ENCODE results near the gene FHIP1A.
"Not testable (repeated sequence)": the region's sequence is repeated elsewhere in the genome, so short reads cannot be mapped to it uniquely, and the experiment has no call there.

The FHIP1A gene

DNA sequence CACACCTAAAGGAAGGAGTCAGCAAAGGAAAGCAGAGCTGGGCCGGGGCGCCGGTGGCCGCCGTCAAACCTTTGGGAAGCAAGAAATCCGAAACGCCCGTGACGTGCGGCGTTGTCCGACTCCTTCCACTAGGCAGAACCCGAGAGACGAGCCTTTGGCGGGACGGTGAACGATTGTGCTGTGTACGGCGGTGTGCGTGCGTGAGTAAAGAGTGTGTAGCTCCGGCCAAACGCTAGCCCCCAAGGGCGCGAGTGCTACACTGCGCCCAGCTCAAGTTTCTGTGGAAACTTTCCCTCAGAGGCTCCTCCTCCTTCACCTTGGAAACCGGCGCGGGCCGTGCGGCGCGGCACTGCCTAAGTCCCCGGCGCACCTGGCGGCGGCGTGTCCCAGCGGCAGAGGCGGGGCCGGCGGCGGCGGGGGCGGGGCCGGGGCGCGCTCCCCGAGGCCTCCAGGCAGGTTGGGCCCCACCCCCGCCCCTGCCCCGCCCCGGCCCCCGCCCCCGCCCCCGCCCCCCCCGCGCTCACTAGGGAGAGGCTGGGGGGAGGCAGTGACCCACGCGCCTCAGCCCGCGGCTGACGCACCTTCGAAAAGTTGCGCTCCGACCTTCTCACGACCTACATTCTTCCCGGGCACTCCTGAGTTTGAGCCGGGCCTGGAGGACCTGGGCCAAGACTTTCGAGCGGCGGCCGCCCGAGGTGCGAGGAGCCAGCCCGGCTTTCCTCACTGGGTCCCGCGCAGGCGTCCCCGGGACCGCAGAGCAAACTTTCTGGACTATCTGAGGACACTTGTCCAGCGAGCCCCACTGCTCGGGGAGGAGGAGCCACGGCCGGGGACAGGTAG is at the start of gene FHIP1A:
TSS of gene FHIP1A (plus strand) at position 547 of the 840 bp plus-strand sequence. CDS start 157,084 bp downstream, outside the sequence.
- peak in 1 of 2 donors; percentile 67 for DNase-seq (ENCODE audit: low read depth in 2 of 2, low spot score in 1 of 2)

DNA sequence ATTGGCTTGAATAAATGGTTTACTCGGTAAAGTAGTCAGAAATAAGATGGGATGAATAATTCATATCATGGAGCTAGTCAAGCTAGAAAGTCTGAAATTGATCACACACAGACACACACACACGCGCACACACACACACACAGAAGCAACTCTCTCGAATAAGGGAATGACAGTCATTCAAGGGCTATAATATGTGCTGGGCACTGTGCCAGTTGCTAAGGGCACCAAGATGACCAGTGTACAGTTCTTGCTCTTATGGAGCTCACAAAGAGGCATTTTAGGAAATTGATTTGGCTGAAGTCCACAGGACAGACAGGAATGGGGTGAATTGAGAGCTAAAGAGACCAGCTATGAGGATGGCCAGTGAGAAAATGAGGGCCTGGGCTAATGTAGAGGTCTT is 49.4 kb upstream of the FHIP1A start:
- no peak for DNase-seq (ENCODE audit: low read depth in 2 of 2, low spot score in 1 of 2)

DNA sequence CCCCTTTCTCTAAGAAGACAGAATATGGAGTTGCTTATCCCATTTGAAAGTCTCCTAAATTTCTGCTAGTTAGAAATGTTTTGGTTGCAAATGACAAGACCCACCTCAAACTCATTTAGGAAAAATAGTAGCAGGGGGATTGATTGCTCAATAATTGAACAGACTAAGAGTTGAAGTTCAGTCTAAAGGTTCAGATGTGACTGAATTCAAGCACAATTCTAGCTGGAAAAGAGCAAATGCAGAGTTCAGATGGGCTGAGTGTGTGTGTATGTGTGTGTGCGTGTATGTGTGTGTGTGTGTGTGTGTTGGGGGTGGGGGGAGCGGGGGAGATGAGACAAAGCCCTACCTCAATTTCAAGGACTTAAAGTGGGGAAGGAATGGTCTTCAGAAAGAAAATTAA is 47.9 kb upstream of the FHIP1A start:
- no peak for DNase-seq (ENCODE audit: low read depth in 2 of 2, low spot score in 1 of 2)

DNA sequence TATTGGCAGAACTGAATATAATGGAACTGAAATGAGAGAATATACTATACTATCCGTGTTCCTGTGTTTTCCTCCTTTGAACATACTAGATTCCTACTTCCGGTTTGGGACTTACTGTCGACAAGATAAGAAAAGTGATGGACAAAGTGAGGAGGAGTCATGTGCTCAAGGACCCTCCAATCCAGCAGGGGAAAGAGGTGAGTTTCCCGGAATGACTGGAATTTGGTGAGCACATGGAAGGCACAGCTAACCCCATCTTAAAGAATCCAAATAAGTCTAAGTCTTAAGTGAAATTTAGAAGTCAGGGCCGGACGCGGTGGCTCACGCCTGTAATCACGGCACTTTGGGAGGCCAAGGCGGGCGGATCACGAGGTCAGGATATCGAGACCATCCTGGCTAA is 47.0 kb upstream of the FHIP1A start:
- DNase-seq (ENCODE audit: low read depth in 2 of 2, low spot score in 1 of 2), result no peak

DNA sequence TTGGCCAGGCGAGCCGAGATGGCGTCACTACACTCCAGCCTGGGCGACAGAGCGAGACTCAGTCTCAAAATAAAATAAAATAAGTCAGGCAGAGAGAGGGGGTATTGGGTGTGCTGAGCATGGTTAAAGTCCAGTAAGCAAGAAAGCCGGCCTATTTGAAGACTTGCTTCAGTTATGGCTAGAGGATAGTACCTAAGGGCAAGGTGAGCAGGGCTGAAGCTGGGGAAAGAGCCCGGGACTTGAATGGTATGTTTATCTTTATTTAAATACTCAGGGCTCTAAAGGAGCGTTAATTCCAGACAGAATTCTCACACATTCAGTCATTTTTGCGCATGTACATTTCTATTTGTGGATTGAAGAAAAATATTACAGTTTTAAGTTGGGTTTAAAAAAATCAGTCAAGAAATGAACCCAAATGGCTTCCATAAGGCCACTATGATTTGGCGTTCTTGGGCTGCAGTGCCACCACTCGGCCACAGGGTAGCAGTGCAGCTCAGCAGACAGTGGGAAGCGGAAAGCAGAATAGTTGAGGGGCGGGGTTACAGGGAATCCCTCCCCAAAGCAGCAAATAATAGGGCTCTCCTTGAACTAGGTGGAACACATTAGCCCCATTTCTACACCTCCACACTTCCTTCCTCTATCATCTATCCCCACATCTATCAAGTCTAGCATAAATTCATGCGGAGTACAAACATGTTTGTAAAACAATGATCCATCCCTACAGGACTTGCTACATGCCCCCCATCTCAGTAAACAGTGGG is 46.4 kb upstream of the FHIP1A start:
- DNase-seq (ENCODE audit: low read depth in 2 of 2, low spot score in 1 of 2), result peak; percentile 28 to 53

DNA sequence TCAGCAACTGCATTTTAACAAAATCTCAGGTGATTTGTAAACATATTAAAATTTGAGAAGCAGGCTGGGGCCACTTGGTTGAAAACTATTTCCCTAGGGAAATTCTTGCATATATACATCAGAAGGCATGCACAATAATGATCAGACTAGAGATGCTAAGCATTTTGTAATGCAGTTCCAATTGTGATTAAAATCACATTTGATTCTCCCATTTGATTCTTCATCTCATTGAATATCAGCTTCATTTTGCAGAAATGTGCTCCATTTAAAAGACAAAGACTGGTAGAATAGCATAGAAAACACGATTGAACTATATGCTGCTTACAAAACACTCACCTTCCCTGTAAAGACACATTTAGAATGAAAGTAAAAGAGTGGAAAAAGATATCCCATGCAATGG is 32.4 kb upstream of the FHIP1A start:
- DNase-seq (ENCODE audit: low read depth in 2 of 2, low spot score in 1 of 2), result no peak

DNA sequence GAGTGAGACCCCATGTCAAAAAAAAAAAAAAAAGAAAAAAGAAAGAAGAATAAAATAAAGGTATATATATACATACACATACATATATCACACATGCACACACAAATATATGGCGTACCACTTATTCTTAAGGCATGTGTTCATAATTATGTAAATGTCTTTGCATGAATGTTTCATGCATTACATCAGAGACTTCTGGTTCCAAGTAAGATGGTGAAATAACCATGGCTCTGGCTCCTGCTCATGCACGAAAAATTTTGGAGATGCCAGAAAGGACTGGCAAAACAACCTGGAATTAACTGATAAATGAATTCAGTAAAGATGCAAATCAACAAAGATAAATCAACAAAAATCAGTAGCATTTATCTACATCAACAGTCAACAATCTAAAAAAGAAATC is 19.7 kb upstream of the FHIP1A start:
- no peak for DNase-seq (ENCODE audit: low read depth in 2 of 2, low spot score in 1 of 2)

DNA sequence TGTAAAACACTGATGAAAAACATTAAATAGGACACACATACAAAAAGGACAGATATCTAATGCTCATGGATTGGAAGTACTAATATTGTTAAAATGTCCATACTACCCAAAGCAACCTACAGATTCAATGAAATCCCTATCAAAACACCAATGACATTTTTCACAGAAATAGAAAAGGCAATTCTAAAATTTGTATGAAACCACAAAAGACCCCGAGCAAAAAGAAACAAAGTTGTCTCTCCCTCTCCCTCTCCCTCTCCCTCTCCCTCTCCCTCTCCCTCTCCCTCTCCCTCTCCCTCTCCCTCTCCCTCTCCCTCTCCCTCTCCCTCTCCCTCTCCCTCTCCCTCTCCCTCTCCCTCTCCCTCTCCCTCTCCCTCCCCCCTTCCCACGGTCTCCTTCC is 19.2 kb upstream of the FHIP1A start:
- DNase-seq (ENCODE audit: low read depth in 2 of 2, low spot score in 1 of 2), result not testable (repeated sequence)

DNA sequence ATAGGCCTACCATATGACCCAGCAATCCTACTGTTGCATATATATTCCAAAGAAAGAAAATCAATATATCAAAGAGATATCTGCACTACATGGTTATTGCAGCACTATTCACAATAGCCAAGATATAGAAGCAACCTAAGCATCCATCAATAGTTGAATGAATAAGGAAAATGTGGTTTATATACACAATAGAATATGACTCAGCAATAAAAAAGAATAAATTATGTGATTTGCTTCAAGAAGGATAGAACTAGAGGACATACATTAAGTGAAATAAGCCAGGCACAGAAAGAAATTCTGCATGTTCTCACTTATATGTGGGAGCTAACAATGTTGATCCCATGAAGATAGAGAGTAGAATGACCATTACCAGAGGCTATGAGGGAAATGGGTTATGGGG is 13.1 kb upstream of the FHIP1A start:
- DNase-seq (ENCODE audit: low read depth in 2 of 2, low spot score in 1 of 2), result no peak

DNA sequence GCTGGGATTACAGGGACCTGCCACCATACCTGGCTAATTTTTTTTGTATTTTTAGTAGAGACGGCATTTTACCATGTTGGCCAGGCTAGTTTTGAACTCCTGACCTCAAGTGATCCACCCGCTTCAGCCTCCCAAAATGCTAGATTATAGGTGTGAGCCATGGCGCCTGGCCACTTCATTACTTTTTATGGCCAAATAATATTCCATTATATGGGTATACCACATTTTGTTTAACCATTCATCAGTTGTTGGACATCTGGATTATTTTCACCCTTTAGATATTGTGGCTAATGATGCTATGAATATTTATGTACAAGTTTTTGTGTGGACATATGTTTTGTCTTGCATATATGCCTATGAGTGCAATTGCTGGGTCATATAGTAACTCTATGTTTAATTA is 8.6 kb upstream of the FHIP1A start:
- DNase-seq (ENCODE audit: low read depth in 2 of 2, low spot score in 1 of 2), result no peak

DNA sequence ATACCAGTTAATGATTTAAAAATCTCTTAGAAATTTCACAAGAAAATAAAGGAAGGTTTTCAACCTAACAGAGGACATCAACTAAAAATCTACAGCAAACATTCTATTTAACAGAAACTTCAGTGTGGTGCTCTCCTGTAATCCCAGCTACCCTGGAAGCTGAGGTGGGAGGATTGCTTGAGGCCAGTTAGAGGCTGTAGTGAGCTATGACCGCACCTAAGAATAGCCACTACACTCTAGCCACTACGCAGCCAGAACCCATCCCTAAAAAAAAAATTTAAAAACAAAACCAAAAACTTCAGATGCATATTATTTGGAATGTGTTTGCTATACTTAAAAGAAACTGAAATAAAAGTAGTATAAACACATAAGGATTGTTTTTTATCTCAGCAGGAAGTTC is 7.2 kb upstream of the FHIP1A start:
- DNase-seq (ENCODE audit: low read depth in 2 of 2, low spot score in 1 of 2), result no peak

DNA sequence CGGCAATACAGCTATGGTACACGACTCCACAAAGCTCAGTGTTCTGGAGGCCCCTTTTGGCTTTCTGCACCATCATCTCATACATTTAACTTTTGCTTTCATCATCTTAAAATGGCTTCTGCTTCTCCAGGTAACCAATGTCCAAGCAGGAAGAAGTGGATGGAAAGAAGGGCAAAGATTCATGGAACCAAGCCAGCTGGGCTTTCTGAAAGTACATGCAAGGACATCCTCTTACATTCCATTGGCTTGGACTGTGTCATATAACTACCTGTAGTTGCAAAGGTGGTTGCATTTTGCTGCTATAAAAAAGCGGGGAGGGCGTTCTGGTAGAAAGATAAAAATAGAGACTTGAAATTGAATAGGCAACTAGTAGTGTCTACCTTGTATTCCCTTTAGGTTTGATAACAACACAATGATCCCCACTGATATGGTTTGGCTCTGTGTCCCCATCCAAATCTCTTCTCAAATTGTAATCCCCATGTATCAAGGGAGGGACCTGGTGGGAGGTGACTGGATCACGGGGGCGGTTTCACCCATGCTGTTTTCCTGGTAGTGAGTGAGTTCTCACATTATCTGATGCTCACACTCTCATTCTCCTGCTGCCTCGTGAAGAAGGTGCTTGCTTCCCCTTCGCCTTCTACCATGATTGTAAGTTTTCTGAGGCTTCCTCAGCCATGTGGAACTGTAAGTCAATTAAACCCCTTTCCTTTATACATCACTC is 6.7 kb upstream of the FHIP1A start:
- no peak for DNase-seq (ENCODE audit: low read depth in 2 of 2, low spot score in 1 of 2)

DNA sequence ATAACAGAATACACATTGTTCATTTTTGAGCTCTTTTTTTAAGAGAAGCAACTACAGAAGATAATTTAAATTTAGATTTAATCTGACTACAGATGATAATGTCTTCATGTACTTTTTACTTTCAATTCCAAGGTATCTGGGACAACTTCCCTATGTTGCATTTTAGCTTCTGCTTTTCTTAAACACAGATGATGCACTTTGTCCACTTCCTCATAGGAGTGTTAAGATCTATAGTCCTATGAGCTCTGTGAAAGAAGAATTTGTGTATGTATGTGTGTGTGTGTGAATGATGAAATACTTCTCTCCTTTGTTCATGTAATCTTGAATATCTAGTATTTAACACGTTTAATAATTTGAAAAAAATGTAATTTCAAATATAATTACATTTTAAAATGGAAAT is 5.3 kb upstream of the FHIP1A start:
- no peak for DNase-seq (ENCODE audit: low read depth in 2 of 2, low spot score in 1 of 2)

DNA sequence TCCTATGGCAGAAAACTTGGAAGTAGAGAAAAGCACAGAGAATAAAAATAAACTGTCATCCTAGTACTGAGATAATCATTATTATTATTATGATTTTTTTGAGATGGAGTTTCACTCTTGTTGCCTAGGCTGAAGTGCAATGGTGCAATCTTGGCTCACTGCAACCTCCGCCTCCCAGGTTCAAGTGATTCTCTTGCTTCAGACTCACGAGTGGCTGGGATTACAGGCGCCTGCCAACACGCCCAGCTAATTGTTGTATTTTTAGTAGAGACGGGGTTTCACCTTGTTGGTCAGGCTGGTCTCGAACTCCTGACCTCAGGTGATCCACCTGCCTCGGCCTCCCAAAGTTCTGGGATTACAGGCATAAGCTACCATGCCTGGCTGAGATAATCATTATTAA is 4.2 kb upstream of the FHIP1A start:
- DNase-seq (ENCODE audit: low read depth in 2 of 2, low spot score in 1 of 2), result not testable (repeated sequence)

DNA sequence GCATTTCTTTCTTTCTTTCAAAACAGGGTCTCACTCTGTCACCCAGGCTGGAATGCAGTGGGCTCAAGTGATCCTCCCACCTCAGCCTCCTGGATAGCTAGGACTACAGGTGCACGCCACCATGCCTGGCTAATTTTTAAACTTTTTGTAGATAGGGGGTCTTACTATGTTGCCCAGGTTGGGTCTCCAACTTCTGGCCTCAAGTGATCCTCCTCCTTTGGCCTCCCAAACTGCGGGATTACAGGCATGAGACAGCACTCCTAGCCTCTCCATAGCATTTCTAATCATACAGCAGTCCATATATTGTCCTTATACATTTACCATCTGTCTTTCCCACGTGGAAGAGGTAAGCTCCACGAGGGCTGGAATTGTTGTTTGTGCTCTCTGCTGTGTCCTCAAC is 2.0 kb upstream of the FHIP1A start:
- no peak for DNase-seq (ENCODE audit: low read depth in 2 of 2, low spot score in 1 of 2)

DNA sequence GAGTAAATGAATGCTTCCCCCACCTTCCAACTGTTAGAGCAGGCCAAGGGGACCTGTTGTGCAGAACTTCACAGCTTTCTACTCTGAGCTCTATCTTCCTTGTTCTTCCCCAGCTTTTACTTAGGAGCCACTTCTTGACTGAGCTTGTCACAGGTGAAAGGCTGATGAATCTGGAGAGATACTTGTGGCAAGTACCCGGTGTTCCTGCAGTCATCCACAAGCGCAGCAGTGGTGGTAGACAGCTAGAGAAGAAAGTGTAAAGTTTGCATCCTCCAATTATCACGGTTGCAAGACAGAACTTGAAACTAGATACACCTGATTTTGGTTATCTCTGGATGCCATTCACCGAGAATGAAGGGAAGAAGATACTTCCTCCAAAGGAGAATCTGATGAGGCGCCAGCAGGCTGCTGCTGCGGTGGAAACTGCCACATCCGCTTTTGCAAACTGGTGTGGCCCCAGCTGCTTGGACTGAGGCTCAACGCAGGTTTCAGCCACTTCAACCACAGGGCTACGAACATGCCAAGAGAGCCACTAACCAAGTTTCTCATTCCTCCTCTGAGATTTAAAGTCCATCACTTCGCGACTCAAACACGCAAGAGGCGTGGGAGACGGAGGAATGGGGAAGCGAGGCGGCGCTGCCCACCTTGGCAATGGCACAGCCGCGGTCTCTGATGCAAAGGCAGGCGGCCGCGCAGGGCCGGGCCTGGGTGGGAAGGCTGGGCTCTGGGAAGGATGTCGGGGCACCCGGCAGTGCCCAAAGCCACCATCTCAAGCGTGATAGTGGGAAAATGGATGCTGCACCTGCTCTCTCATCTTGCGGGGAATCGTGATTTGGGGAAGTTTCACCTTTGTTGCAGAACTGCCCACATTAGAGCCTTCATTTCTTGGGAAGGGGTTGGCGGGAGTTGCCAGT is 1.3 kb upstream of the FHIP1A start:
- no peak for DNase-seq (ENCODE audit: low read depth in 2 of 2, low spot score in 1 of 2)

DNA sequence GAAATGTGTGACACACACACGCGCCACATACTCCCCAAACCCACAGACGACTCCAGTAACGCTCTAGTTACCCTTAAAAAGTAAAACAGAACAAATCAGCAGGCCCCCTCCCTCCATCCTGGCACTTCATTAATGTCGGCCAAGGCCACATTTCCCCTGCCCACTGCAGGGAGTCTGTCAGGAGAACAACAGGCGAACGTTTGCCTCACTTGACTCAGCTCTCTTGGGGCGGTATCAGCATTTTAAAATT is 671 bp upstream of the FHIP1A start:
- no peak for DNase-seq (ENCODE audit: low read depth in 2 of 2, low spot score in 1 of 2)

DNA sequence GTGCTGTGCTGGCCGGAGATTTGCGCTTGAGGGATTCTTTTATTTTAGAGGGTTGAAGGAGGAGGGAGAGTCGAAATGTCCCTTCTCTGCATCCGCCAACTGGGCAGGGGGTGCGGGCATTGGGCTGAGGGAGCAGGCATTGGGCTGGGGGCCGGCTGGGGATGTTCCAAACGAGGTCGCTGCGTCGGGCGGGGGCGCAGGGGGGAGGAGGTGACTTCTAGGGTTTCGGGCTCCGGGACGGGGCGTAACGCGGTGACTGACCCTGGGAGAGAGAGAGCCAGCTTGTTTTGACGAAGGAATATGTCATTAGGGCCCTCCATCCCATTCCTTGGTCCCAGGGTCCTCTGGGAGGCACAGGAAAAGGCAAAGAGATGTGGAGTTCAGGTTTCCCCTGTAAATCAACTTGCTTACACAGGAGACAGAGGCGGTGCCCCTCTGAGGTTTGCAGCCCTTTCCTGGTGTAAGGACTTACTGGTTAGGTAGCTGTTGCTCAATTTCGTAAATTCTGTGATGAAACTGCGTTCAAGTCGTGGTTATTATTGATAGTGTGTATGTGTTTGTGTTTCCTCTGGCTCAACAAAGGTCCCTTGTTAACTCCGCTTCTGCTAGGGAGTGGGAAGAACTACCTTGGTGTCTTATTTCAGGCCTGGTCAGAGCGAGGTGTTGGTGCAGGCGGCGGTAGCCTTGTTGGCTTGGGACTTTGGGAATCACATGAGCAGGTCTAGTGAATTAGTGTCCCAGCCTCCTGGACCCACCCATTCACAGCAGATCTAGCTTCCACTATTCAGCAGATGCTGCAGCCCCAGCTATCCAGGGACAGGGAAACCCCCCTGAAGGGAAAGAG is 716 bp downstream of the FHIP1A start:
- DNase-seq (ENCODE audit: low read depth in 2 of 2, low spot score in 1 of 2), result no peak

DNA sequence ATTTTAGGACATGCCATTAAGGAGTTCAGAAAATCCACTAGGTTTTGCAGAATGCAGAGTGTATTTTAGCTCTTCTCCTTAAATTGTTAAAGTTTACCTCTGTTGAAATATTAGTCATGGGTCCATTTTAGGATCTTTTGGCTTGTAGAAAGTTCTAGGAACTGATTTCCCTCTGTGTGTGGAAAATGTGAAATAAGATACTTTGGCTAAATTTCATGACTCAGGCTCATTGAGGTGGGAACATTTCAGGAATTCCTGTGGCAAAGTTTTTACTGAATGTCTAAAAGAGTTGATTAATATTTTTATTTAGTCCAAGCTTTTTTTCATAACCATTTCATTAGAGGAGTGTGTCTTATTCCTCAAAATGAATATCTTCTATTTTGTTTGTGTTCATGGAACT is 7.0 kb downstream of the FHIP1A start:
- no peak for DNase-seq (ENCODE audit: low read depth in 2 of 2, low spot score in 1 of 2)

DNA sequence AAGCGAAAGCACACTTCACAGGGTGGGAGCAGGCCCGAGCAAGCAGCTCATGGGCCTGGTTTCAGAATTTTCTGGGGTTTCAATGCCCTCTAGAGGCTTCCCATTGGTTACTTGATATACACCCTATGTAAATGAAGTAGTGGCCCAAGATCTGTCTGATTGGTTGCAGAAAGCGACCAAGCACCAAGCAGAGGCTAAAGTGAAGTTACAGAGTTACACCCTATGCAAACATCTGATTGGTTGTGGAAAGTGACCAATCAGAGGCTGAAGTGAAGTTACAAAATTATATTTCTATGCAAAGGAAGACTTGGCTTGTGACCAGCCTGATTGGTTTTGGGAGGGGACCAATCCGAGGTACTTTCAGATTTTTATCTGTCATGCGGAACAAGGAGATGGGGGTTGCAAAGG is 8.2 kb downstream of the FHIP1A start:
- no peak for DNase-seq (ENCODE audit: low read depth in 2 of 2, low spot score in 1 of 2)

Measured in stimulated activated CD8-positive, alpha-beta memory T cell treated with anti-CD3 and anti-CD28 coated beads, Interleukin-4, amount 100 ng/mL, for 1 hour (primary cell).